Lung (tissue), 12 donors: Measurements from ENCODE around the gene ARHGAP9. TPM values are rescaled to one million over a fixed set of nuclear protein-coding genes. Genes with fewer than 3 reads are reported as not detected.

Experiments
- ATAC-seq: fragments of 200-7000 bp; cut with Tn5 transposase; one replicate; pipeline ENCODE4 v1.9.1; 2020; ENCODE audit warnings: moderate number of reproducible peaks; ENCODE audit not compliant: insufficient read depth, low FRiP score
- DNase-seq, 3 donors: peaks; one replicate each; pipeline ENCODE4 v3.0.0-alpha.2; 2013 to 2017
- H3K27ac ChIP-seq, 2 donors: one replicate each; pipeline ENCODE4 v1.5.1; 2013; ENCODE audit warnings: mild to moderate bottlenecking in 2 of 2, moderate library complexity in 2 of 2, control low read depth in 1 of 2, inconsistent platforms in 1 of 2, low read depth in 1 of 2, low read length in 1 of 2
- H3K27me3 ChIP-seq, 3 donors: one replicate each; pipeline ENCODE4 v1.5.1; 2013; ENCODE audit warnings: low read length in 2 of 3; ENCODE audit not compliant: control insufficient read depth in 3 of 3, insufficient read depth in 3 of 3
- H3K36me3 ChIP-seq, 4 donors: one replicate each; pipeline ENCODE4 v1.5.1; 2013; ENCODE audit warnings: low read length in 4 of 4, mild to moderate bottlenecking in 1 of 4, moderate library complexity in 1 of 4; ENCODE audit not compliant: control insufficient read depth in 4 of 4, insufficient read depth in 4 of 4
- H3K4me1 ChIP-seq, 5 donors: one replicate each; pipeline ENCODE4 v1.5.1; 2013; ENCODE audit warnings: low read length in 5 of 5, mild to moderate bottlenecking in 2 of 5, moderate library complexity in 1 of 5; ENCODE audit not compliant: control insufficient read depth in 5 of 5, insufficient read depth in 5 of 5
- H3K4me3 ChIP-seq: one replicate; pipeline ENCODE4 v1.5.1; 2013; ENCODE audit warnings: mild to moderate bottlenecking, control low read depth, moderate library complexity
- H3K9ac ChIP-seq, 2 donors: one replicate each; pipeline ENCODE4 v1.5.1; 2013; ENCODE audit warnings: low read length in 2 of 2, control low read depth in 1 of 2; ENCODE audit not compliant: insufficient read depth in 1 of 2
- H3K9me3 ChIP-seq, 4 donors: one replicate each; pipeline ENCODE4 v1.5.1; 2013; ENCODE audit warnings: low read length in 3 of 4, mild to moderate bottlenecking in 1 of 4, moderate library complexity in 1 of 4; ENCODE audit not compliant: control insufficient read depth in 4 of 4, insufficient read depth in 3 of 4
- whole genome bisulfite sequencing, 2 donors: extraction: QIAGEN DNeasy Blood & Tissue Kit; methylation state at CpG; one replicate each; pipeline ENCODE4 v1.1.7; 2013; 5-methylcytosine and 5-hydroxymethylcytosine counted together
- polyA plus RNA-seq, 2 donors: library from polyadenylated mRNA; stranded (reverse); fragments of 200-250 nt; gene quantifications; one replicate each; pipeline ENCODE4 v1.2.1, GENCODE V29; 2013
- total RNA-seq, 2 donors: library from RNA; depleted of rRNA in 1 of 2; stranded (reverse); fragments of >200 nt in 1 of 2; gene quantifications; one replicate each; pipeline ENCODE4 v1.2.1, GENCODE V29; 2014 to 2021
- TF ChIP-seq, protein P1 (sequence below): IDR thresholded peaks from 2 replicates; pipeline ENCODE4 v1.5.1; 2012; ENCODE audit warnings: mild to moderate bottlenecking; ENCODE audit errors: control extremely low read depth, extremely low read depth
- donor health status: control.
- donor health status: control.
- donor health status: Bipolar disorder and iron deficiency.
- donor health status: healthy.
- donor health status: DM: yes; HTN: yes; CAD: no.

Gene ARHGAP9
- total and polyA plus RNA-seq, 4 donors = 14.7 to 62.1 (median 33.1) TPM

DNA sequence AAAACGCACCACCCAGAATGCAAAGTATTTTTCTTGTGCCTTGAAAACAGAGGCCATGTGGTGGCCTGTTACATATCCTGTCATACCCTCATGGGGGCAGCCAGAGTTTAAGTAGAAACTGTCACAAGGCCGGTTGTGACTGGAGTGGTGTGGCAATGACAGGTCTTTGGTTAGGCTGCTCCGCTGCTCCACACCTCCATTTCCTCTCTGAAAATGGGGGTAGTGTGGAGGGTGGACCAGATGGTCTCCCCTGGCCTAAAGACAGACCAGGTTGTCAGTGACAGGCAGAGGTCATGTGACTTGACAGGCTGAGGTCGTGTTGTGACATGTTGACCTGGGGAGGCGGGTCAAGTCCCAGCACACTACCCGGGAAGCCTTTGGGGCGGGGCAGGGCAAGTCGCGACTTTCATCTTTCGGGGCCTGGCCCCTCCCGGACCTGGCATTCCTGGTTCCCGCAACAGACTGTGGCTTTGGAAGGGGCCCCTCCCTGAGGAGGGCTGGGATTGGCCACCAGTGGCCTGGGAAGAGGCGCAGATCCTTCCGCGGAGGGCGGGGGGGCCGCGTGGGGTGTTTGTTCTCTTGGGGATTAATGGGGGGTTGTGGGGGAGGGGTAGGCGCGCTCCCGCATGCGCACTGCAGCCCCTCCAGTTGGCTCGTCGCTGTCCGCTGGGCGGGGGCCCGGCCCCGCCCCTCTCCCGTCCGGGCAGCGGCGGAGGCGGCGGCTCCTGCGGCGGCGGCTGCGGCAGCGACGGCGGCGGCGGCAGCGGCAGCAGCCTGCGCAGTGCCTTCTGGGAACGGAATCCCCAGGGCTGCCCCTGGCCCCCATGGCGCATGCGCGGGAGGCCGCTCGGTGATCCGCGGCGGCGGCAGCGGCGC lies 42.6 kb upstream of the ARHGAP9 start, which contains the start of gene MBD6:
Gene MBD6 (plus strand): TSS at position 814 of the 876 bp plus-strand sequence. CDS start 1,480 bp downstream, outside the sequence.
- Histone ChIP-seq H3K27ac (peak within 1 kb of the TSS; percentile 97 to 98), H3K9me3 (no peaks in the 10 kb centered on the region), H3K27me3 (no peaks in the 10 kb centered on the region), H3K4me3 (peak within 1 kb of the TSS; percentile 59), H3K9ac (peak within 1 kb of the TSS; percentile 87 to 91), H3K36me3 (peaks cover 3 to 36% (median 16%) of the 10 kb centered on the region in 4 donors), H3K4me1 (peaks cover 4 to 50% (median 34%) of the 10 kb centered on the region in 5 donors)
- peak; percentile 45 for ATAC-seq
- TF ChIP-seq, protein P1, sequence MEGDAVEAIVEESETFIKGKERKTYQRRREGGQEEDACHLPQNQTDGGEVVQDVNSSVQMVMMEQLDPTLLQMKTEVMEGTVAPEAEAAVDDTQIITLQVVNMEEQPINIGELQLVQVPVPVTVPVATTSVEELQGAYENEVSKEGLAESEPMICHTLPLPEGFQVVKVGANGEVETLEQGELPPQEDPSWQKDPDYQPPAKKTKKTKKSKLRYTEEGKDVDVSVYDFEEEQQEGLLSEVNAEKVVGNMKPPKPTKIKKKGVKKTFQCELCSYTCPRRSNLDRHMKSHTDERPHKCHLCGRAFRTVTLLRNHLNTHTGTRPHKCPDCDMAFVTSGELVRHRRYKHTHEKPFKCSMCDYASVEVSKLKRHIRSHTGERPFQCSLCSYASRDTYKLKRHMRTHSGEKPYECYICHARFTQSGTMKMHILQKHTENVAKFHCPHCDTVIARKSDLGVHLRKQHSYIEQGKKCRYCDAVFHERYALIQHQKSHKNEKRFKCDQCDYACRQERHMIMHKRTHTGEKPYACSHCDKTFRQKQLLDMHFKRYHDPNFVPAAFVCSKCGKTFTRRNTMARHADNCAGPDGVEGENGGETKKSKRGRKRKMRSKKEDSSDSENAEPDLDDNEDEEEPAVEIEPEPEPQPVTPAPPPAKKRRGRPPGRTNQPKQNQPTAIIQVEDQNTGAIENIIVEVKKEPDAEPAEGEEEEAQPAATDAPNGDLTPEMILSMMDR = no peak
- 1% methylated on average over 19 to 57 of the region's 57 CpGs for WGBS, 2 donors
- peak; percentile 94 to 95 (median 95) for DNase-seq

DNA sequence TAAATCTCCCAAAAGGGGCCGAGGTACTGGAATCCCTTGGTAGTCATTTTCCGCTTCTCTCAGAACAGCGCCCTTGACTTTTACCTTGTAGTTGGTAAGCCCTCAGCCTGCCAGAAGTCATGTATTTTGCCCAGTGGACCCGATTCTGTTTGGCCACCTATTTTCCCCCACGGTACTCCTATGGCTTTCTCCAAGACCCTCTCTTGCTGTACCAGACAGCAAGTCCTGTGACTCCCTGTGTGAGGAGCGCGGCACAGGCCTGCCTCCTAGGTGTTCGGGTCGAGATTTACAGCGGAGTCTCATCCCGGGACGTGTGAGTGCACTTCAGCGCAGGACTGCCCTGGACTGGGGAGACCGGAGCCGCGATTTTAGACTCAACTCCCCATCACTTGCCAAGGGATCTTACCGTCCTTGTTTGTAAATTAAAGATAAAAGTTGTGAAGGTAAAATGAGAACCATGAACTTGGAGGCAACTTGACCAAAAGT lies 41.9 kb upstream of the ARHGAP9 start:
- 41 to 49% methylated on average over 17 of the region's 17 CpGs for WGBS, 2 donors
- peak in 1 of 3 donors; percentile 60 for DNase-seq
- TF ChIP-seq, protein P1 = no peak
- Histone ChIP-seq H3K27me3 (no peaks in the 10 kb centered on the region), H3K27ac (peak overlapping the region; percentile 97 to 98), H3K9me3 (no peaks in the 10 kb centered on the region), H3K36me3 (peaks cover 0 to 37% (median 18%) of the 10 kb centered on the region in 4 donors), H3K9ac (peak overlapping the region in 1 of 2 donors; percentile 91), H3K4me1 (peaks cover 4 to 50% (median 34%) of the 10 kb centered on the region in 5 donors), H3K4me3 (no peak overlapping the region)
- no peak for ATAC-seq

DNA sequence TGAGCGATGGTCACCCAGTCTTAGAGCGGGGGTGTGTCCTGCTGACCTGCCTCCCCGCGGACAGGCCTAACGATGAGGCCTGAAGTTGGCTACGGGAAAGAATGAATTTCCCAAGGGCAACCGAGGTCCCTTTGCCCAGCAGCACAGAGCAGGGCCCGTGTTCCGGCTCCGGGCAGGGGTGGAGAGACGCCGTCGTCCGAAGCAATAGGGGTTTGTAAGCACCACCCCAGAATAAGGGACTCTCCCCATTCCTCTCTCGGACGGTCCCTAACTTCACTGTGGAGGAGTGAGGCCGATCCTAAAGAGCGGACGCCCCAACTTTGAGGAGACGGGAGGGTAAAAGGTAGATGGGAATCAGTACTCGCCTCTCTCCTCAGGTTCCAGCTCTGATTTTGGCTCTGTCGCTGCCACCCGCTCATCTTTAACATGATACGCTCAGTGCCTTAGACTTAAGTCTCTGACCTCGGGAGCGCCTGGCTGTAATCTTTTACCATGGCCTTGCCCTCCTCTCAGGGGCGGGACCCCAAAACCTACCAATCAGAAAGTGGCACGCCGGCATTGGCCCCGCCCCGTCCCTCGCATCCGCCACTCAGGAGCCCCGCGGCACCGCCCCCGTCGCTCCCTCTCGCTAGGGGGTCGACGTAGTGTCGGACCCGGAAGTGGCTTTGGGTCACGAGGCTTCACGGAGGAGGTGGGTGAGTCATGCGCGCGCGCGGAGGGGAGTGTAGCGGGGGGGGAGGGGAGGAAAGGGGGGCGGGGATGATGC lies 40.6 kb upstream of the ARHGAP9 start, which contains the start of gene DDIT3:
Gene DDIT3 (minus strand): TSS at position 462 of the 766 bp plus-strand sequence. CDS start 3,108 bp downstream, outside the sequence.
- peaks cover 7 to 33% (median 23%) of the 10 kb centered on the region in 4 donors for H3K36me3 ChIP-seq
- no peaks in the 10 kb centered on the region for H3K27me3 ChIP-seq
- peak; percentile 99 to 100 (median 99) for DNase-seq
- WGBS, 2 donors = 0 to 1% methylated on average over 48 to 52 of the region's 52 CpGs
- H3K4me1 ChIP-seq = peaks cover 4 to 50% (median 34%) of the 10 kb centered on the region in 5 donors
- peak within 1 kb of the TSS; percentile 98 to 99 for H3K27ac ChIP-seq
- H3K9ac ChIP-seq = peak within 1 kb of the TSS; percentile 94 to 96
- peak; percentile 85 for ATAC-seq
- H3K9me3 ChIP-seq = no peaks in the 10 kb centered on the region
- peak within 1 kb of the TSS; percentile 85 for H3K4me3 ChIP-seq
- TF ChIP-seq, protein P1 = no peak
